HEK293T (cell line): ENCODE results near the gene PATL2.

Experiments
- CTCF ChIA-PET: fragments of 350-600 bp; formaldehyde crosslinking; extraction: SDS; loops from one replicate; lab custom pipeline; 2021; ENCODE audit warnings: antibody characterized with exemption, inconsistent platforms; lab: Yijun Ruan, JAX
- POLR2A ChIA-PET: fragments of 350-600 bp; formaldehyde crosslinking; extraction: SDS; loops from one replicate; lab custom pipeline; 2020; ENCODE audit warnings: antibody characterized with exemption, inconsistent platforms; lab: Yijun Ruan, JAX
- DNase-seq: peaks from one replicate; pipeline ENCODE4 v3.0.0; 2012; ENCODE audit warnings: mixed read lengths; ENCODE audit errors: extremely low spot score
- ARNT ChIP-seq: fragments of 450-650 bp; IDR thresholded peaks from 2 replicates; pipeline ENCODE4 v1.6.1; 2017; ENCODE audit warnings: mild to moderate bottlenecking
- BHLHE40 ChIP-seq: fragments of 450-650 bp; IDR thresholded peaks from 2 replicates; pipeline ENCODE4 v1.6.1; 2016; ENCODE audit warnings: mild to moderate bottlenecking, moderate library complexity, borderline replicate concordance
- CTBP1 ChIP-seq: fragments of 450-650 bp; IDR thresholded peaks from 2 replicates; pipeline ENCODE4 v1.6.1; 2016; ENCODE audit warnings: borderline replicate concordance
- ELF4 ChIP-seq: fragments of 450-650 bp; IDR thresholded peaks from 2 replicates; pipeline ENCODE4 v1.6.1; 2017; ENCODE audit warnings: antibody characterized with exemption
- FOXA1 ChIP-seq: fragments of 450-650 bp; IDR thresholded peaks from 2 replicates; pipeline ENCODE4 v1.6.1; 2016; ENCODE audit warnings: mild to moderate bottlenecking
- FOXK2 ChIP-seq: fragments of 450-650 bp; IDR thresholded peaks from 2 replicates; pipeline ENCODE4 v1.6.1; 2016; ENCODE audit warnings: mild to moderate bottlenecking
- FOXM1 ChIP-seq: fragments of 450-650 bp; IDR thresholded peaks from 2 replicates; pipeline ENCODE4 v1.6.1; 2017; ENCODE audit warnings: mild to moderate bottlenecking, borderline replicate concordance
- HDGF ChIP-seq: fragments of 450-650 bp; IDR thresholded peaks from 2 replicates; pipeline ENCODE4 v1.6.1; 2017; ENCODE audit warnings: antibody characterized with exemption, borderline replicate concordance
- L3MBTL2 ChIP-seq: fragments of 450-650 bp; conservative IDR thresholded peaks from 2 replicates; pipeline ENCODE4 v1.6.1; 2016; ENCODE audit warnings: mild to moderate bottlenecking
- LEF1 ChIP-seq: fragments of 450-650 bp; IDR thresholded peaks from 2 replicates; pipeline ENCODE4 v1.6.1; 2017; ENCODE audit warnings: mild to moderate bottlenecking, borderline replicate concordance
- NFRKB ChIP-seq: fragments of 450-650 bp; IDR thresholded peaks from 2 replicates; pipeline ENCODE4 v1.6.1; 2016; ENCODE audit warnings: mild to moderate bottlenecking, moderate library complexity
- PKNOX1 ChIP-seq: fragments of 450-650 bp; IDR thresholded peaks from 2 replicates; pipeline ENCODE4 v1.6.1; 2016
- SP1 ChIP-seq: fragments of 450-650 bp; IDR thresholded peaks from 2 replicates; pipeline ENCODE4 v1.6.1; 2017
- SUZ12 ChIP-seq: fragments of 450-650 bp; IDR thresholded peaks from 2 replicates; pipeline ENCODE4 v1.6.1; 2016; ENCODE audit warnings: mild to moderate bottlenecking
- TARDBP ChIP-seq: fragments of 450-650 bp; IDR thresholded peaks from 2 replicates; pipeline ENCODE4 v1.6.1; 2016
- ZNF384 ChIP-seq: fragments of 450-650 bp; IDR thresholded peaks from 2 replicates; pipeline ENCODE4 v1.6.1; 2016

PATL2 gene

GRCh38 chr15:44656913-44657312, 54.2 kb downstream of the PATL2 start:
- ChIA-PET CTCF (no interaction called here), POLR2A (no interaction called here)
- no peak for TF ChIP-seq LEF1
- TF ChIP-seq ELF4: no peak
- no peak for TF ChIP-seq ZNF384
- TF ChIP-seq SUZ12: no peak
- no peak for TF ChIP-seq NFRKB
- TF ChIP-seq ARNT: no peak
- TF ChIP-seq L3MBTL2: no peak
- TF ChIP-seq FOXA1: no peak
- no peak for TF ChIP-seq HDGF
- TF ChIP-seq FOXK2: no peak
- TF ChIP-seq SP1: no peak
- no peak for TF ChIP-seq TARDBP
- no peak for TF ChIP-seq FOXM1
- no peak for DNase-seq

GRCh38 chr15:44656298-44656697, 54.8 kb downstream of the PATL2 start:
- TF ChIP-seq FOXK2 (no peak), TARDBP (no peak)
- ChIA-PET CTCF (no interaction called here), POLR2A (no interaction called here)
- no peak for DNase-seq

- DNase-seq: no peak
- CTCF ChIA-PET: no interaction called here
- no peak for TF ChIP-seq SP1
- TF ChIP-seq L3MBTL2: no peak
- TF ChIP-seq BHLHE40: no peak
- no peak for TF ChIP-seq TARDBP
- no peak for TF ChIP-seq SUZ12
- no peak for TF ChIP-seq FOXA1
- no peak for TF ChIP-seq FOXK2
- no peak for TF ChIP-seq ELF4
- TF ChIP-seq LEF1: no peak
- TF ChIP-seq NFRKB: no peak
- no peak for TF ChIP-seq ARNT
- no peak for TF ChIP-seq ZNF384
- no peak for TF ChIP-seq HDGF
- TF ChIP-seq FOXM1: no peak
- no peak for TF ChIP-seq PKNOX1
- TF ChIP-seq CTBP1: no peak
- POLR2A ChIA-PET: no interaction called here
Measured at GRCh38 chr15:44654858-44655257, 56.3 kb downstream of the PATL2 start.

- TF ChIP-seq CTBP1: no peak
- no peak for TF ChIP-seq ARNT
- no peak for TF ChIP-seq FOXK2
- no peak for TF ChIP-seq L3MBTL2
- no peak for TF ChIP-seq FOXM1
- TF ChIP-seq BHLHE40: no peak
- no peak for TF ChIP-seq ELF4
- no peak for TF ChIP-seq NFRKB
- peak; percentile 49; the same call in 1 of the 2 replicates for TF ChIP-seq PKNOX1
- CTCF ChIA-PET: no interaction called here
- no peak for DNase-seq
- POLR2A ChIA-PET: no interaction called here
Measured at GRCh38 chr15:44647637-44648036, 63.5 kb downstream of the PATL2 start.

- CTCF ChIA-PET: no interaction called here
- POLR2A ChIA-PET: no interaction called here
- no peak for DNase-seq
- TF ChIP-seq ARNT: no peak
- no peak for TF ChIP-seq TARDBP
- TF ChIP-seq SUZ12: no peak
- TF ChIP-seq BHLHE40: no peak
- TF ChIP-seq SP1: no peak
- TF ChIP-seq FOXK2: no peak
- TF ChIP-seq CTBP1: no peak
- no peak for TF ChIP-seq FOXM1
Measured at GRCh38 chr15:44647036-44647435, 64.1 kb downstream of the PATL2 start.

GRCh38 chr15:44646460-44646859, 64.7 kb downstream of the PATL2 start:
- TF ChIP-seq HDGF (no peak), TARDBP (no peak), CTBP1 (no peak), BHLHE40 (no peak), FOXK2 (no peak)
- DNase-seq: no peak
- ChIA-PET POLR2A (no interaction called here), CTCF (no interaction called here)

- ChIA-PET CTCF (interaction anchor here (0.6 kb wide), 1 partner anchor 477 kb away, joined by 4 read pairs; no protein-coding TSS in a partner anchor), POLR2A (no interaction called here)
- DNase-seq: no peak
- TF ChIP-seq LEF1 (no peak), ELF4 (no peak), FOXA1 (no peak), FOXM1 (no peak), HDGF (no peak), NFRKB (no peak), PKNOX1 (no peak), ARNT (no peak), SP1 (no peak)
Measured at GRCh38 chr15:44641651-44642050, 69.5 kb downstream of the PATL2 start.
